Measurements from ENCODE around the gene CP. TPM values are rescaled to one million over a fixed set of nuclear protein-coding genes. Genes with fewer than 3 reads are reported as not detected.

Gene CP
- total and polyA plus RNA-seq, 9 of the 15 experiments (the other 6 are each of a cell fraction or from before 2014, with no cell fraction given) = 0.30 to 0.75 TPM; not detected in 7

- TF ChIP-seq MGA (IDR thresholded peaks at IDR 0.05) = peak; percentile 72
- no peak for TF ChIP-seq ZNF592 (IDR thresholded peaks at IDR 0.05)
- no peak for TF ChIP-seq ID3 (CRISPR knock-in tag; IDR thresholded peaks at IDR 0.05)
- no peak for TF ChIP-seq ID3 (tag; IDR thresholded peaks at IDR 0.05)
- no peak for TF ChIP-seq PRDM10 (IDR thresholded peaks at IDR 0.05; ENCODE audit: partially characterized antibody)
These were observed 92.1 kb downstream of the CP start, which contains the start of gene HPS3 (continued) for GRCh38 chr3:149129326-149130205.
